Heart left ventricle (tissue), 13 donors: ENCODE results near the gene RAB26.
"Not testable (repeated sequence)": the region's sequence is repeated elsewhere in the genome, so short reads cannot be mapped to it uniquely, and the experiment has no call there.

Experiments
- POLR2A ChIP-seq, 2 donors: fragments of 450-650 bp; IDR thresholded peaks; one replicate each; pipeline ENCODE4 v1.6.1; 2017; ENCODE audit warnings: antibody characterized with exemption in 2 of 2, mild to moderate bottlenecking in 2 of 2, moderate library complexity in 2 of 2
- TF ChIP-seq, protein P1 (sequence below), 12 donors: fragments of 200-600 bp; sonication (generic) in 4 of 12; IDR thresholded peaks; one replicate each; pipeline versions ENCODE4 v1.5.0 to v1.8.0; 2018 to 2022; ENCODE audit warnings: antibody characterized with exemption in 12 of 12, mild to moderate bottlenecking in 5 of 12
- donor health status: ischemic (EF 13 %, LVEDD 7.1; RV severe dilation, severe dysfunction).
- donor health status: DM: no; HTN: yes; CAD: no.
- donor health status: DM: no; HTN: no; CAD: no.
- donor health status: ischemic (EF 25% LVEDD 6.9; RV normal size, moderate dysfunction).
- donor health status: ischemic (EF 25% LVEDD 5.7; RV mildly dilated, moderate dysfunction).
- donor health status: ischemic (EF 35%, LVEDD 5.7; RV mildly dilated, moderate dysfunction).
- donor health status: nonischemic (EF 11% LVEDD 7.7; RV severe dilation, severe dysfunction).
- donor health status: DM: yes; HTN: yes; CAD: no.
- donor health status: PGD.
- donor health status: ischemic (EF 29% LVEDD 5.4; RV normal size, mild dysfunction).
- donor health status: nonischemic (EF 23%, LVEDD 6.1; RV moderate dilation, normal function).

DNA sequence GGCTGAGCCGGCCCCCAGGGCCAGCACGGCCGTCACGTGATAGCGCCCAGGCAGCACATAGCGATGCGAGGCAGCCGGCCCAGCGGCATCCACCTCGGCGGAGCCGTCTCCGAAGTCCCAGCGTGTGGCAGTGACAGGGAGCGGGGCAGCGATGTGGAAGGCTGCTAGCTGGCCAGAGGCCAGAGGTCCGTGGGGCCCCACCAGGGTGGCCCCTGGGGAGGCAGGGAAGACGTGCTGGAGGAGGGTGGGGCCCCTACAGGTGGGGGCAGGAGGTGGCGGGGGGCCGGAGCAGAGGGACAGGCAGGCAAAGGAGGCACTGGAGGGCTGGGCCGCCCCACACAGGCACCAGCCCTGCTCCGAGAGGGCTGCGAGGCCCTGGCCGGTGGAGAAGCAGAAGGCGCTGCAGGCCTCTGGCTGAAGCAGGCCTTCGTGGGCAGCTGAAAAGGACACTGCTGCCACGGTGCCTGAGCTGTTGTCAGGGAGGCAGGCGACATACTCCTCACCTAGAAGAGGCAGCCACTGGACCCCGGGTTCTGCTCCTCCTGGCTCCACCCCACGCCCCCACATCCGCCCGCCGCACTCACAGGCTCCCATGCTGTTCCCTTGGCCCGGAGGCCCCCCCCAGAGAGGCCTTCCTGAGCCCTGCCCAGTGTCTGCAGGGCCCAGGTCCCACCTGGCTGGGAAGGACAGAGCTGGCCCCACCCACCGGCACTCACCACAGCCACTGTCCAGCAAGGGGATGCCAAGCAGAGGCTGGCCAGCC is 30.3 kb upstream of the RAB26 start:
- TF ChIP-seq, protein P1, sequence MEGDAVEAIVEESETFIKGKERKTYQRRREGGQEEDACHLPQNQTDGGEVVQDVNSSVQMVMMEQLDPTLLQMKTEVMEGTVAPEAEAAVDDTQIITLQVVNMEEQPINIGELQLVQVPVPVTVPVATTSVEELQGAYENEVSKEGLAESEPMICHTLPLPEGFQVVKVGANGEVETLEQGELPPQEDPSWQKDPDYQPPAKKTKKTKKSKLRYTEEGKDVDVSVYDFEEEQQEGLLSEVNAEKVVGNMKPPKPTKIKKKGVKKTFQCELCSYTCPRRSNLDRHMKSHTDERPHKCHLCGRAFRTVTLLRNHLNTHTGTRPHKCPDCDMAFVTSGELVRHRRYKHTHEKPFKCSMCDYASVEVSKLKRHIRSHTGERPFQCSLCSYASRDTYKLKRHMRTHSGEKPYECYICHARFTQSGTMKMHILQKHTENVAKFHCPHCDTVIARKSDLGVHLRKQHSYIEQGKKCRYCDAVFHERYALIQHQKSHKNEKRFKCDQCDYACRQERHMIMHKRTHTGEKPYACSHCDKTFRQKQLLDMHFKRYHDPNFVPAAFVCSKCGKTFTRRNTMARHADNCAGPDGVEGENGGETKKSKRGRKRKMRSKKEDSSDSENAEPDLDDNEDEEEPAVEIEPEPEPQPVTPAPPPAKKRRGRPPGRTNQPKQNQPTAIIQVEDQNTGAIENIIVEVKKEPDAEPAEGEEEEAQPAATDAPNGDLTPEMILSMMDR (IDR thresholded peaks at IDR 0.05) = not testable (repeated sequence)
- TF ChIP-seq POLR2A (IDR thresholded peaks at IDR 0.05) = not testable (repeated sequence)
